GM19397 (cell line): Measurements from ENCODE around the gene ABT1.
"Not testable (repeated sequence)": the region's sequence is repeated elsewhere in the genome, so short reads cannot be mapped to it uniquely, and the experiment has no call there.

Experiments
- ATAC-seq: cut with Tn5 transposase; IDR thresholded peaks from one replicate; pipeline ENCODE4 v1.9.1; 2021; ENCODE audit warnings: mild to moderate bottlenecking, moderate library complexity; ENCODE audit not compliant: unreplicated experiment

ABT1 gene

DNA sequence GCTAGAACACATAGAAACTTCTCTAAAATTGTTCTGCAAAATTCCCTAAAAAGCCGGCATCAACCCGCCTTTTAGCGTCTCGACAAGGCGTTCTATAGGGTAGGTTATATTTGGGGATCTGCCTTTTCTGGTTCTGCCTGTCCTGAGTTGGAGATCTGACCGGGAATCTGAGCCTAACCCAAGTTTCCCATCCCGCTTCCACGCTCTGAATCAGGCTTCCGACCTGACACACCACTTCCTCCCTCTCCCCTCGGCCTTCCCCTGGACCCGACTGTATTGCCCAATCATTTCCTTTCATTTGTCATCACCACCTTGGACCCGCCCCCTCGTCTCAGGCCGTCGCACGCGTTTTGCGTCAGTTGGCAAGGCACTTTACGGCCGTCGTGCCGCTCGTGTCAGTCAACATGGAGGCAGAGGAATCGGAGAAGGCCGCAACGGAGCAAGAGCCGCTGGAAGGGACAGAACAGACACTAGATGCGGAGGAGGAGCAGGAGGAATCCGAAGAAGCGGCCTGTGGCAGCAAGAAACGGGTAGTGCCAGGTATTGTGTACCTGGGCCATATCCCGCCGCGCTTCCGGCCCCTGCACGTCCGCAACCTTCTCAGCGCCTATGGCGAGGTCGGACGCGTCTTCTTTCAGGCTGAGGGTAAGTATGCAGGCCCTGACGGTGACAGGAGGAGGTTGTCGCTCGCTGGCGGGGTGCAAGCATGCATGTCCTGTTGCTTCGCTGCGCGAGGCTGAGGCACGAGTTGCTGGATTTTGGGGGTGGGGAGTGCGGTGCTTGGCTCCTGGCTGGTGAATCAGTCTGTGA, at the start of gene ABT1:
Gene ABT1, plus strand, starts transcription at position 375 of the 810 bp plus-strand sequence. Its CDS starts 30 bp downstream, at position 405.
- ATAC-seq, result peak; percentile 80

GRCh38 chr6:26547363-26547762, 49.4 kb upstream of the ABT1 start:
- not testable (repeated sequence) for ATAC-seq

GRCh38 chr6:26550250-26550993, 46.3 kb upstream of the ABT1 start:
- ATAC-seq, result no peak

DNA sequence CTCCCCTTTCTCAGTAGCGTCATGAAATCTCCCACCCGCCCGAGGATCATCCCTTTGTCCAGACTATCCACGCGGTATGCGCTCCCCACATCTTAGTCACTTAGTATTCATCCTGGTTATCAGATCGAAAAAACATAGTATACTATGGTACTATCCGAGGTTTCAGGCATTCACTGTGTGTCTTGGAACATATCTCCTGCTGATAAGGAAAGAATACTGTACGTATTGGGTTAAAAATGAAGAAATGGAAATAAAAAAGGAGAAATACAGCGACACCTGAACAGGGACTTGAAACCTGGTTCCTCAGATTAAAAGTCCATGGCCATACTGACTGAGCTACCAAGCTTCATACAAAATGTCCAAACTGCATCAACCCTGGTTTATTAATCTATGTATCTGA, 44.5 kb upstream of the ABT1 start:
- ATAC-seq, result no peak

DNA sequence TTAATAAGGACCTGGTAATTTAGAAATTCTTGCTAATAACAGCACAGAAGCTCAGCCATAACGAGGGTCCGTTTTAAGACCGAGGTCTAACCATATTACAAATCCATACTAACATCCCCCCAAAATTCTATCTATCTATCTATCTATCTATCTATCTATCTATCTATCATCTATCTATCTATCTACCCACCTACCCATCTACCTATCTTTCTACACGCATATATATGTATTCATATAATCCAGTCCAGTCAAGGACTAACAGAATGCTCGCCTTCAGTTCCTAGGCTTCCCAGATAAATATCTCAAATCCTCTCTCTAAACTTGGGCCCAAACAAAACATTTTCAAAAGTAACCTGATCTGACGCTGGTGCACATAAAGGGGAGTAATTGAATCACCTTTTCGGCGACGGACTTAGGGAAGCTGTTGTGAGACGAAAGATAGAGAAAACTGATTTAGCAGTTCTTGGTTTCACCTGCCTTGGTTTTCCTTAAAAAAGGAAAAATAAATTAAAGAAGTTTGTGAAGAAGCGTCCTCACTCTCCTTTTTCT, 44.0 kb upstream of the ABT1 start:
- ATAC-seq, result no peak

- ATAC-seq, result peak; percentile 41
Observed at GRCh38 chr6:26553264-26553634, 43.5 kb upstream of the ABT1 start.

- peak; percentile 45 for ATAC-seq
Observed at GRCh38 chr6:26553635-26554446, 42.9 kb upstream of the ABT1 start.

GRCh38 chr6:26554447-26554696, 42.4 kb upstream of the ABT1 start:
- ATAC-seq, result no peak

DNA sequence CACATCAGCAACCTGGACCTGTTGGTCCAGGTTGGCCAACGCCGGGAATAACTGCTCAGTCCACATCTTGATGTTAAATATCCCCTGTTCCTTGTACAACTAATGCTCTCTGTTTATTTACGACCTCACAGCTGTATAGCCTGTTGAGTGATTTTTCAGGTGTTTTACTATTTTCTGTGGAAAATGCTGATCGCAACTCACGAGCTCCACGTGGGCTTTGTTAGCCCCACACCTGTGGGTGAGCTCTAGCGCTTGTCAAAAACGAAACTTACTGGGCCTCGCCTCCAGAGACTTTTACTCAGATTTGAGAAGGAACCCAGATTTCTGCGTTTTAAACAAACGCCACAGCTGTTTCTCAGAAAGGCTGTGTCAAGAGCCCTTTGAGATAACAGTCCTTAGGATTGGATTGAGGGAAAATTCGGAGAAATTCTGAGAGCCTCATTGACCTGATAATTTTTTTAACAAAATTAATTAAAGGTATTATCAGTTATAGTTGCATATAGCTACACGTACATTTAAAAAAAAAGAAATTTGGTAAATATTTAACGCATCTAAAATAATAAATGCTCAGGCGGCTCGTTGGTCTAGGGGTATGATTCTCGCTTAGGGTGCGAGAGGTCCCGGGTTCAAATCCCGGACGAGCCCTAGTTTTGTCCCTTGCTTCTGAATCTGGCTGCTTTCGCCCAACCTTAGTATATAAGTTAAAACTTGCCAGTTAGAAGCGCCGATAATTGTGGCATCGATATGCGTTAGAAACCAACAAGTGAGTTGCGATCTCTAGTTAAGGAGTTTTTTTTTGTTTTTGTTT, 41.9 kb upstream of the ABT1 start:
- no peak for ATAC-seq

DNA sequence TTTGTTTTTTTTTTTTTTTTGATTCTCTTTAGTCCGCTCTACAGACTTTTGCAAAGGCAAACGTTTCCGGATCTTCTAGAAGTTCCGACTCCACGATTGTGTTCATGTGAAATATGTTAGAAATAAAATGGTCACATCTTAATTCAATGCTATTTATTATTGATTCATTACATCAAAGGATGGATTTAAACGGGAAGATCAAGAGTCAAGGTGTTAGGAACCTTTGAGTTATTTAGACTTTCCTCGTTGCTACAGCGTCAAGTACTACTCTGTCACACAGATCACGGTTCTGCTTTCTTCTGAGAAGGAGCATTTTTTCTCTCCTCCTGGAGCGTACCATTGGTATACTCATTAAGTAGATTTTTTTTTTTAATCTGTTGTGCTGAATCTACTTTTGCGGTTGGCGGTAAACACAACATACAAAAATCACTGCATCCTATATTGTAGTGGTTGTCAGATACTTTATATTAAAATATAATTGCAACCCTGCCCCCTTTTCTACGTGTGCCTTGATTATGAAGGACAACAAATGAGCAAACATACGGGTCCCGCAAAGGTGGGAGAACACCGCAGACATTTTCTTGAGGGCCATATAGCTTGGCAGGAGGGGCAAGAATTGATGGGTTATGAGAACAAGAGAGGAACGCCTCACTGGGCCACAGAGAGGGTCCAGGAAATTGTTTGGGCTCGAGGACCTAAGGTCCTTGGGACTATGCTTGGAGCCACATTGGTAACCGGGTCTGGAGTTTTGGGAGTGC, 41.1 kb upstream of the ABT1 start:
- ATAC-seq, result no peak

DNA sequence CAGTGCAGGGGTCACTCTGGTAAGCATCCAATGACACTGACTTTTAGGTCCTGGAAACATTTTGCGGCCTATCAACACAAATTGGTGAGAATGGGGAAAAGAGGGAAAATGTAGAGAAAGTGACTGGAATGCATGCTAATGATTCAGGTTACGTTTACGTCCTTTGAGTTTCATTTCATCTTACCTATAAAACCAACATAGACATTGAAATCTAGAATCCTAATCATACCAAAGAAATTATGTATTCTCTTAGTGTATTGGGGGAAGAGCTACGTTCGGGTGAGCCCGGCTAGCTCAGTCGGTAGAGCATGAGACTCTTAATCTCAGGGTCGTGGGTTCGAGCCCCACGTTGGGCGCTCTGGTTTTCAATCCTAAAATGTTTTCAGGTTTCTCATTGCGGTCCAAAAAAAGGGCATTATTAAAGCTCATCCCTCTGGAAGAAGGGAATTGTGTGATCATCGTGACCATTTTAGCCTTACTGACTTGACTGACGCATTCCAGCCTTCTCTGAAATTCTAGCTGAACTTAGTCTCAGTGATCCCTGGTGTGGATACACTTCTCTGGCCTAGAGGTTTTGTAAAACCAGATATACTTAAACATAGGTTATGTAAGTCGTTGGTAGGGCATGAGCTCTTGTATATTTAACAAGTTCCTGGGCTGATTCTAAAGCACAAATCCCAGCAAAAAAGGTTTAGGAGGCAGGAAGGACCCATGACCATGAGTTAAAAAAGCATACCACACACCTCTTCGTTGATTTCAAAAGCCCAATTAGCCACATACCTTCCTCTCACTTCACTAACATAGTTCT, 40.3 kb upstream of the ABT1 start:
- no peak for ATAC-seq

- peak; percentile 54 for ATAC-seq
Observed at GRCh38 chr6:26561533-26562466, 35.0 kb upstream of the ABT1 start.

DNA sequence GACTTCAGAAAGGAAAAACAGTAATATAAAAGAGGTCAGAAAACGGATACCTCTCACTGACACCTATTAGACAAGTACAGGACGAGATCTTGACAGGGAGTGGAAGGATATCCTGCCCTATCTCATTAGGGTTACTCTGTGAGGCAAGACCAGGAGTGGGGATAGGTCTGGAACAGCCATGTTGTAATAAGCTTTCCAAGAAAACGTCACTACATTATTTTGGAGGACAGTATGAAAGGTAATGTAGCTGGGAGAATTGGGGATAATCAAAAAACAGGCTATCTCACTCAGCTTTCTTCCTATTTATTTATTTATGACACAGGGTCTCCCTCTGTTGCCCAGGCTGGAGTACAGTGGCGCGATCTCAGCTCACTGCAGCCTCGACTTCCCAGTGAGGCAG, 33.3 kb upstream of the ABT1 start:
- no peak for ATAC-seq

GRCh38 chr6:26568601-26569432, 27.9 kb upstream of the ABT1 start:
- ATAC-seq, result peak; percentile 58

DNA sequence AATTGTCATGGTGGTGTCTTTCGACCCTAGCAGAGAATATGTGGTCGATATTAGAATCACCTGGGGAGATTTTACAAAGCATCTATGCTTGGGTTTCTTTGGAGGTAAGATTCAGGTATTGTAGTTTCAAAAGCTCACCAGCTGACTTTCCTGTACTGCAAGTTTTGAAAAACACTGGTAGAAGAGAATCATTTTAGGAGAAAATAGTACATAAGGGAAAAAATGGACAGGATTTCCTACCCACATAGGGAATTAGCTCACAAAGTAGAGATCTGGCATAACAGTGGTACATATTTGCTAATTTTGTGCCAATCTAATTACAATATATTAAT, 27.4 kb upstream of the ABT1 start:
- ATAC-seq, result no peak

GRCh38 chr6:26570027-26570809, 26.5 kb upstream of the ABT1 start:
- ATAC-seq, result no peak
